ENCODE measurements around the gene RNMT. TPM values are rescaled to one million over a fixed set of nuclear protein-coding genes. Genes with fewer than 3 reads are reported as not detected.
A peak's percentile ranks its signal among the peaks of the same experiment; 100 is the strongest.
"Not testable (repeated sequence)": the region's sequence is repeated elsewhere in the genome, so short reads cannot be mapped to it uniquely, and the experiment has no call there.

The RNMT gene
- 52.7 TPM for polyA plus RNA-seq (2013, experiment 1 of 4)
- polyA plus RNA-seq (2013, experiment 2 of 4) = 52.7 TPM
- polyA plus RNA-seq (2013, experiment 3 of 4) = 38.8 TPM
- polyA plus RNA-seq (2013, experiment 4 of 4) = 41.0 TPM

DNA sequence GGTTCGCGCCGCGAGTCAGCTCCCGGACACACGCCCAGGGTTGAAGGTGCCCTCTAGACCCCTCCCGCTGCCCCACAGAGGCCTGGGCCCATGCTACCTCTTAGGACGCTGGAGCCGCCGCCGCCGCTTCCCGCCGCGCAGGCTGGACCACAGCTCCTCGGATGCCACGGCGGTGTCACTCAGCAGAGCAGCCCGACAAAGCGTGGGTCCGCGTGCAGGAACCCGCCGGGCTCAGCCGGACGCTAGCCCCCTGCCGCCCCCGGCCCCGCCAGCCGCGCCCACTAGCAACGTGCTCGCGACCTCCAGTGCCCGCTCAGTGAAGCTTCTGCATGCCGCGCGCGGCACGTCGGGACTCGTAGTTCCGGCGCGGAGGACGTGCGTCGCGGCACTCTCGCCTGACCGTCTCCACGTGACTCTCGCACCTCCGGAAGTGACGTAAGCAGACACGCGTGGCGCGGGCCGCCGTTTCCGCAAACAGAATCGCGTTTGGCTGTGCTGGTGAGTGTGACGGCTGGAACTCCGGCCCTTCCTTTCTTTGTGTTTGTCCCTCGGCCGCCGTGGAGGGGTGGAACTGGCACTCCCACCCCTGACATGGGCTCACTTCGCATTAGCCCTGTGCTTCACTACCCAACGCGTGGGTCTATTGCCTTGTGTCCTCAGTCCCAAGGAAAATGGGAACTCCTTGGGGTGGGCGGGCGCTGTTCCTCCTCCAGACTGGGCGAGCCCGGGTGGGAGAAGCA is at the start of gene RNMT, which contains the start of gene FAM210A:
TSS of gene RNMT (plus strand) at position 442 of the 740 bp plus-strand sequence. CDS start 4,845 bp downstream, outside the sequence.
TSS of gene FAM210A (minus strand) at position 327 of the 740 bp plus-strand sequence. CDS start 44,481 bp downstream, outside the sequence.
- Histone ChIP-seq H3K27ac (ENCODE audit: insufficient read depth, low read depth, low read length, poor library complexity, severe bottlenecking) (peak within 1 kb of the TSS; percentile 80), H3K4me3 (ENCODE audit: insufficient read depth, low read depth, low read length) (peak within 1 kb of the TSS; percentile 96), H3K9me3 (ENCODE audit: control insufficient read depth, low read length) (no peaks in the 10 kb centered on the region), H3K4me1 (ENCODE audit: control insufficient read depth, insufficient read depth, low read length) (peaks cover 3% of the 10 kb centered on the region), H3K36me3 (ENCODE audit: control insufficient read depth, insufficient read depth, low read length) (no peaks in the 10 kb centered on the region), H3K27me3 (ENCODE audit: control insufficient read depth, insufficient read depth, low read length, poor library complexity, severe bottlenecking) (no peaks in the 10 kb centered on the region)
- 0% methylated on average over 76 of the region's 76 CpGs for WGBS, 2 experiments

GRCh38 chr18:13677350-13677749 is 49.1 kb upstream of the RNMT start:
- H3K9me3 ChIP-seq (ENCODE audit: control insufficient read depth, low read length); H3K4me3 ChIP-seq (ENCODE audit: insufficient read depth, low read depth, low read length); H3K27ac ChIP-seq (ENCODE audit: insufficient read depth, low read depth, low read length, poor library complexity, severe bottlenecking); H3K36me3 ChIP-seq (ENCODE audit: control insufficient read depth, insufficient read depth, low read length); H3K4me1 ChIP-seq (ENCODE audit: control insufficient read depth, insufficient read depth, low read length); H3K27me3 ChIP-seq (ENCODE audit: control insufficient read depth, insufficient read depth, low read length, poor library complexity, severe bottlenecking): not testable (repeated sequence)
- WGBS, 2 experiments = 94 to 96% methylated on average over 13 of the region's 13 CpGs

GRCh38 chr18:13680612-13681011 is 45.9 kb upstream of the RNMT start:
- Histone ChIP-seq H3K9me3 (ENCODE audit: control insufficient read depth, low read length) (no peaks in the 10 kb centered on the region), H3K4me1 (ENCODE audit: control insufficient read depth, insufficient read depth, low read length) (no peaks in the 10 kb centered on the region)

GRCh38 chr18:13681701-13682100 is 44.8 kb upstream of the RNMT start:
- Histone ChIP-seq H3K36me3 (ENCODE audit: control insufficient read depth, insufficient read depth, low read length) (no peaks in the 10 kb centered on the region), H3K27ac (ENCODE audit: insufficient read depth, low read depth, low read length, poor library complexity, severe bottlenecking) (no peak overlapping the region), H3K4me3 (ENCODE audit: insufficient read depth, low read depth, low read length) (no peak overlapping the region), H3K27me3 (ENCODE audit: control insufficient read depth, insufficient read depth, low read length, poor library complexity, severe bottlenecking) (no peaks in the 10 kb centered on the region), H3K4me1 (ENCODE audit: control insufficient read depth, insufficient read depth, low read length) (no peaks in the 10 kb centered on the region), H3K9me3 (ENCODE audit: control insufficient read depth, low read length) (no peaks in the 10 kb centered on the region)
- WGBS, 2 experiments = 94 to 98% methylated on average over 6 of the region's 6 CpGs

More at GRCh38 chr18:13680612-13681011, 45.9 kb upstream of the RNMT start:
- Histone ChIP-seq H3K27me3 (ENCODE audit: control insufficient read depth, insufficient read depth, low read length, poor library complexity, severe bottlenecking) (no peaks in the 10 kb centered on the region), H3K36me3 (ENCODE audit: control insufficient read depth, insufficient read depth, low read length) (no peaks in the 10 kb centered on the region), H3K4me3 (ENCODE audit: insufficient read depth, low read depth, low read length) (no peak overlapping the region), H3K27ac (ENCODE audit: insufficient read depth, low read depth, low read length, poor library complexity, severe bottlenecking) (no peak overlapping the region)
- 63 to 71% methylated on average over 5 of the region's 5 CpGs for WGBS, 2 experiments

- WGBS, 2 experiments = 93 to 100% methylated on average over 2 to 4 of the region's 4 CpGs
- no peaks in the 10 kb centered on the region for H3K4me1 ChIP-seq (ENCODE audit: control insufficient read depth, insufficient read depth, low read length)
- no peaks in the 10 kb centered on the region for H3K27me3 ChIP-seq (ENCODE audit: control insufficient read depth, insufficient read depth, low read length, poor library complexity, severe bottlenecking)
- H3K4me3 ChIP-seq (ENCODE audit: insufficient read depth, low read depth, low read length) = no peak overlapping the region
- H3K9me3 ChIP-seq (ENCODE audit: control insufficient read depth, low read length) = no peaks in the 10 kb centered on the region
- no peak overlapping the region for H3K27ac ChIP-seq (ENCODE audit: insufficient read depth, low read depth, low read length, poor library complexity, severe bottlenecking)
- no peaks in the 10 kb centered on the region for H3K36me3 ChIP-seq (ENCODE audit: control insufficient read depth, insufficient read depth, low read length)
Observed at GRCh38 chr18:13684546-13684945, 41.9 kb upstream of the RNMT start.

DNA sequence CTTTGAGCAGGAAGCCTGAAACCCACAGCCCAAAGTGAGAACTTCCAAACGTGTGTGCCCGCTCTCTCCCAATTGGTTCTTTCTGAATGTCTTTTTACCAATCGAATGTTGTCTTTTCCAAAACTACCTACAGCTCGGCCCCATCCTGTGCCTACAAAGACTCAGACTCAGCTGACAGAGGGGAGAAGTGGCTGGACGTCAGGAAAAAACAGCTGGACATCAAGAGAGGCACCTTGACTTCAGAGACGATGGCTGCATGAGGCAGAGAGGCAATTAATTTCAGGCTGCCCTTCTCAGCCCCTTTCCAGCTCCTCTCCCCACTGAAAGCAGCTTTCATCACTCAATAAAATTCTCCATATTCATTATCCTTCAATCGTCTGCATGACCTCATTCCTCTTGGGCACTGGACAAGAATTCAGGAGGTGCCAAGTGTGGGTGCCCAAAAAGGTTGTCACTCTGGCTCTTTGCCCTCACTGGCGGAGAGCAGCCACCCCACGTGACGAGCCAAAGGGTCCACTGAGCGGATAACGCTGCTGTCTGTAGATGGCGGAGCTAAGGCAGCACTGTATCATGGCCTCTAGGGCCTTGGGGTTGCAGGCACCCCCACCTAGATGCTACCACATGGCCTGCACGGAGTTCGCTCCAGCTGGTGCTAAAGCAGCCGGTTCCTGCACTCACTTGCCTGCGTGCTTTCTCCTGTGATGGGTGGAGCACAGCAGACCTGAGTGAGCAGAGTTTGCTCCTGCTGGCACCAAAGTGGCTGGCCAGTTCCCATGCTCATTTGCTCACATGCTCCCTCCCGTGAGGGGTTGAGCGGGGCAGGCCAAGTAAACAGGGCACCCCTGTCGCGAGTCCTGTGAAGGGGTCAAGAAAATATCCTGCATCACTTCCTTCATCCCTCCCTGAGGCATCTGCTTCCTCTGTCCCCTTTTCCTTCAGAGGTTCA is 38.0 kb upstream of the RNMT start:
- Histone ChIP-seq H3K36me3 (ENCODE audit: control insufficient read depth, insufficient read depth, low read length) (no peaks in the 10 kb centered on the region), H3K27me3 (ENCODE audit: control insufficient read depth, insufficient read depth, low read length, poor library complexity, severe bottlenecking) (no peaks in the 10 kb centered on the region), H3K4me3 (ENCODE audit: insufficient read depth, low read depth, low read length) (no peak overlapping the region), H3K4me1 (ENCODE audit: control insufficient read depth, insufficient read depth, low read length) (no peaks in the 10 kb centered on the region), H3K9me3 (ENCODE audit: control insufficient read depth, low read length) (no peaks in the 10 kb centered on the region), H3K27ac (ENCODE audit: insufficient read depth, low read depth, low read length, poor library complexity, severe bottlenecking) (no peak overlapping the region)
- 91 to 94% methylated on average over 21 of the region's 21 CpGs for WGBS, 2 experiments

- 90% methylated on average over 9 of the region's 9 CpGs for WGBS, 2 experiments
- not testable (repeated sequence) for H3K36me3 ChIP-seq (ENCODE audit: control insufficient read depth, insufficient read depth, low read length); H3K4me1 ChIP-seq (ENCODE audit: control insufficient read depth, insufficient read depth, low read length); H3K27me3 ChIP-seq (ENCODE audit: control insufficient read depth, insufficient read depth, low read length, poor library complexity, severe bottlenecking); H3K4me3 ChIP-seq (ENCODE audit: insufficient read depth, low read depth, low read length); H3K27ac ChIP-seq (ENCODE audit: insufficient read depth, low read depth, low read length, poor library complexity, severe bottlenecking); H3K9me3 ChIP-seq (ENCODE audit: control insufficient read depth, low read length)
Observed at GRCh38 chr18:13690060-13690459, 36.4 kb upstream of the RNMT start.

DNA sequence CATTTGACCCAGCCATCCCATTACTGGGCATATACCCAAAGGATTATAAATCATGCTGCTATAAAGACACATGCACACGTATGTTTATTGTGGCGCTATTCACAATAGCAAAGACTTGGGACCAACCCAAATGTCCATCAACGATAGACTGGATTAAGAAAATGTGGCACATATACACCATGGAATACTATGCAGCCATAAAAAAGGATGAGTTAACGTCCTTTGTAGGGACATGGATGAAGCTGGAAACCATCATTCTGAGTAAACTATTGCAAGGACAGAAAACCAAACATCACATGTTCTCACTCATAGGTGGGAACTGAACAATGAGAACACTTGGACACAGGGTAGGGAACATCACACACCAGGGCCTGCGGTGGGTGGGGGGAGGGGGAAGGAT is 31.1 kb upstream of the RNMT start:
- not testable (repeated sequence) for H3K9me3 ChIP-seq (ENCODE audit: control insufficient read depth, low read length); H3K27me3 ChIP-seq (ENCODE audit: control insufficient read depth, insufficient read depth, low read length, poor library complexity, severe bottlenecking); H3K4me1 ChIP-seq (ENCODE audit: control insufficient read depth, insufficient read depth, low read length); H3K27ac ChIP-seq (ENCODE audit: insufficient read depth, low read depth, low read length, poor library complexity, severe bottlenecking); H3K4me3 ChIP-seq (ENCODE audit: insufficient read depth, low read depth, low read length); H3K36me3 ChIP-seq (ENCODE audit: control insufficient read depth, insufficient read depth, low read length)
- WGBS, 2 experiments = 93% methylated on average over 3 of the region's 5 CpGs; no CpG with 5 or more reads in 1 of the 2 experiments

DNA sequence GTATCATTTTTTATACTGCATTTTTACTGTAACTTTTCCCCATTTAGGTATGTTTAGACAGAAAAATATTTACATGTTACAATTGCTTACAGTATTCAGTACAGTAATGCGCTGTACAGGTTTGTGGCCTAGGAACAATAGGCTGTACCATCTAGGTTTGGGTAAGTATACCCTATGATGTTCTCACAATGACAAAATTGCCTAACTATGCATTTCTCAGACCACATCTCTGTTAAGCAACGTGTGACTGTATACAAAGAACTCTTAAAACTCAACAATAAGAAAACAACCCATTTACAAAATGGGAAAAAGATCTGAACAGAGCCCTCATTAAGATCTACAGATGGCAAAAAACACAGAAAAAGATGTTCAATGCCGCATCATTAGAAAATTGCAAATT is 29.5 kb upstream of the RNMT start:
- Histone ChIP-seq H3K9me3 (ENCODE audit: control insufficient read depth, low read length) (peaks cover 4% of the 10 kb centered on the region), H3K27ac (ENCODE audit: insufficient read depth, low read depth, low read length, poor library complexity, severe bottlenecking) (no peak overlapping the region), H3K27me3 (ENCODE audit: control insufficient read depth, insufficient read depth, low read length, poor library complexity, severe bottlenecking) (no peaks in the 10 kb centered on the region), H3K36me3 (ENCODE audit: control insufficient read depth, insufficient read depth, low read length) (no peaks in the 10 kb centered on the region), H3K4me3 (ENCODE audit: insufficient read depth, low read depth, low read length) (no peak overlapping the region), H3K4me1 (ENCODE audit: control insufficient read depth, insufficient read depth, low read length) (no peaks in the 10 kb centered on the region)
- 91 to 95% methylated on average over 2 to 3 of the region's 3 CpGs for WGBS, 2 experiments

GRCh38 chr18:13700153-13700552 is 26.3 kb upstream of the RNMT start:
- H3K27ac ChIP-seq (ENCODE audit: insufficient read depth, low read depth, low read length, poor library complexity, severe bottlenecking) = no peak overlapping the region
- H3K27me3 ChIP-seq (ENCODE audit: control insufficient read depth, insufficient read depth, low read length, poor library complexity, severe bottlenecking) = no peaks in the 10 kb centered on the region
- H3K4me1 ChIP-seq (ENCODE audit: control insufficient read depth, insufficient read depth, low read length) = no peaks in the 10 kb centered on the region
- no peak overlapping the region for H3K4me3 ChIP-seq (ENCODE audit: insufficient read depth, low read depth, low read length)
- 96 to 97% methylated on average over 1 of the region's 1 CpG for WGBS, 2 experiments
- H3K9me3 ChIP-seq (ENCODE audit: control insufficient read depth, low read length) = peaks cover 5% of the 10 kb centered on the region
- peaks cover 3% of the 10 kb centered on the region for H3K36me3 ChIP-seq (ENCODE audit: control insufficient read depth, insufficient read depth, low read length)

All from ectodermal cell (in vitro differentiated cells).